C1 segment of cervical spinal cord (tissue), 14 donors: Measurements from ENCODE around the gene FLRT1.

Experiments used
- DNase-seq, 14 donors: peaks; one replicate each; lab custom pipeline; 2025; lab: John Stamatoyannopoulos, UW

Gene FLRT1

DNA sequence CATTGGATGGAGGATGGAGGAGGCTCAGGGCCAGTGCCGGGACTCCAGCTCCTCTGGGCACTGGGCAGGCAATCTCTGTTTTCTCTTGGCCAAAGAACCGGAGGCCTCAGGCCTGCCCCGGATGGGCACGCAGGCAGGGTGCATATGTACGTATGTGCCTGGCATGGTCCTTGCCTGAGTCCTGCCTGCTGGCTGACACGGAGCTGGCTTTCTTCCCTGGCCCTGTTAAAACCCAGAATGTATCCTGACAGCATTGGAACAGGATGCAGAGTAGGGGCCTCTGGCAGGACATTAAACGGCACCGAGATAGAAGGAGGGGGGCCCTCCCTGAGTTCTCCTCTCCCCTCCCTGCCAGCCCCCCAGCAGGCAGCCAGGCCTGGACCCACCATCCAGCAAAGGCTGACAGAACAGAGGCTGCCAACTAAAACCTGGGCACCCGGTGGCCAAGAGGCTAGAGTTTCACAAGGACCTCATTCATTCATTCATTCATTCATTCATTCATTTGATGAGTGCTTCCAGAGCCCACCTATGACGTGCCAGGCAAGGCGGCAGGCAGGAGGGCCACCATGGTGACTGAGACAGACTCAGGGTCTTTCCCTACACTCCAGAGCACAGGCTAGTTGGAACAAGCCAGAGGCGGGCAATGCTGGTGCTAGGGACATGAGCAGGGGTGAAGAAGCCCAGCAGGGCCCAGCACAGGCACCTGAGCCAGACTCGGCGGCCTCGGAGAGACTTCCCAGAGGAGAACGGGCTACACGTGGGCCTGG is 28.8 kb downstream of the FLRT1 start:
- peak in 1 of 14 donors; percentile 87 for DNase-seq

DNA sequence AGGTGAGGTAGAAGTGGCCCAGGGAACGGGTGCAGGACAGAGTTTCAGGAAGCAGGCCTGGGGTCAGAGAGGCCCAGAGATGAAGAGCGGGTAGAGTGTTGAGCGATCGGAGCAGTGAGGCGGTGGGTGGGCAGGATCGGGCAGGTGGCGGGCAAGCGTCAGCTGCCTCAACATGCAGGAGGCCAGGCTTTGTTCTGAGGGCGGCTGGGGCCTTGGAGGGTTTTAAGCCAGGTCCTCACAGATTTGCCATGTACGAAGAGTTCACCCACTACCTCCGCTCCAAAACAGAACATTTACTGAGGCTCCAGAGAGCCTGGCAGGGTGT is 29.4 kb downstream of the FLRT1 start:
- no peak for DNase-seq

DNA sequence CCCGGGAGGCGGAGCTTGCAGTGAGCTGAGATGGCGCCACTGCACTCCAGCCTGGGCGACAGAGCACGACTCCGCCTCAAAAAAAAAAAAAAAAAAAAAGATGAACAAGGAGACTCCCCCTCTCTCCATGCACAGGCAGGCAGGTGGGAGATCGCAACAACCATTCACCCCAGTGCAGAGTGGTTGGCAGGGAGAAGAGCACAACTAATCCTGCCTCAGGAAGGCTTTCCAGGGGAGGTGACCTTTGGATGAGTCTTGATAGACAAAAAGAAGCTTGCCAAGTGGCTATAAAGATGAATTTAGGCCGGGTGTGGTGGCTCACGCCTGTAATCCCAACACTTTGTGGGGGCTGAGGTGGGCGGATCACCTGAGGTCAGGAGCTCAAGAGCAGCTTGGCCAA is 30.0 kb downstream of the FLRT1 start:
- no peak for DNase-seq

DNA sequence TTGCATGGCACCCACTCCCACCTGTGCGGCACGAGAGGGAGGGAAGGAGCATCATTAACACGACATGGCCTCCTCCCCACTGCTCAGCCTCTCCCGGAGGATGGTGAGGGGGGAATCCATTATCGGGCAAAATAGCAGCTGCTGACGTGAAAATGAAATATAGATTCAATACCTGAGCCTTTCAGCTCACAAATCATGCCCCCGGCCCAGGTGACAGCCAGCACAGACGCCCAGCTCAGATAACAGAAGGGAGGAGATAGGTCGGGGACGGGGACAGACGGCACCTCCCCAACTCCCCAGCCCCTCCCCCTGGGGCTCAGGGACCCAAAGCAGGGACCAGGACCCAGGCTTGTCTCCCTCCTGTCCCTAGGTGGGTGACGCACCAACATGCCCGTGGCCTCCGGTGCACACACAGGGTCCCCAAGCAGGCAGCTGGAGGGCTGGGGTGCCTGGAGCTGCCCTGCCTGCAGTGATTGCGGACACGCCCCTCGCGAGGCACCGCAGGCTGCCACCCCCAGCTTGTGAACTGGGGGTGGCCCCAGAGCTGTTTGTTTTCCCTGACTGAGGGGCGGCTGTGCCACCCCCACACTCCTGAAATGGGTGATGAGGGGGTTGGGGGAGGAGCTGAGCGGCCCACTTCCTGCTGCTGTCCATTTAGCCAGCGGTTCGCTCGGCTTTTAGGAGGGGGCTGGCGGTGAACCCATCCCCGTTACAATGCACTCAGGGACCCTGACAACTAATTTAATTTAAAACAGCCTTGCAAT is 31.7 kb downstream of the FLRT1 start:
- DNase-seq, result no peak

DNA sequence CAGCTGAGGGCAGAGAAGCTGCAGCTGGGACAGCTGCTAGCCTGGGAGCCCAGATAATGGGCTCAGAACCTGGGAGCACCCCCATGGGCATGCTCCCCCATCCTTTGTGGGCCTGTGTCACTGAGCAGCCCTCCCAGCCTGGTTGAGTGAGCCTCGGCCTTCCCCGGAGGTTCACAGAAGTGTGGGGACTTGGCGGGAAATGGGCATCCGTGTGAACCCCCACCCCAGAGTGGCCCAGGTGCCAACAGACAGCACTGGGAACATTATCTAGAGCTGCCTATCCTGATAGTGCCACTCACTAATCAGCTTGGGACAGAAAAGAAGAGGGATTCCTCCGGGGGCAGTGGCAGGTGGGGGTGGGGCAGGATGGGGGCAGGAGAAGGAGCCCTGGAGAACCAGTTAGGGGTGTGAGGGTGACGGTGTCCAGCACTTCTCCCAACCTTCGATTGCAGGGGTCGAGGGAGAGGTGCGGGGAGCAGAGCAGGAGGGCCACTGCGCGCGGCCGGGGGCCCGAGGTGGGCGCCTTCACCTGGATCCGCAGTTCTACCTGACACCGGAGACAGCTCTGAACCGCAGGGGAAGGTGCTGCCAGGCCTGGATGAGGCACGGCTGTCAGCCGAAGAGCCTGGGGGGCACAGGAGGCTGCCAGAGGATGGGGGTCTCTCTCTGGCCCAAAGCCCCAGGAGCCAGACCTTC is 33.1 kb downstream of the FLRT1 start:
- DNase-seq, result no peak

DNA sequence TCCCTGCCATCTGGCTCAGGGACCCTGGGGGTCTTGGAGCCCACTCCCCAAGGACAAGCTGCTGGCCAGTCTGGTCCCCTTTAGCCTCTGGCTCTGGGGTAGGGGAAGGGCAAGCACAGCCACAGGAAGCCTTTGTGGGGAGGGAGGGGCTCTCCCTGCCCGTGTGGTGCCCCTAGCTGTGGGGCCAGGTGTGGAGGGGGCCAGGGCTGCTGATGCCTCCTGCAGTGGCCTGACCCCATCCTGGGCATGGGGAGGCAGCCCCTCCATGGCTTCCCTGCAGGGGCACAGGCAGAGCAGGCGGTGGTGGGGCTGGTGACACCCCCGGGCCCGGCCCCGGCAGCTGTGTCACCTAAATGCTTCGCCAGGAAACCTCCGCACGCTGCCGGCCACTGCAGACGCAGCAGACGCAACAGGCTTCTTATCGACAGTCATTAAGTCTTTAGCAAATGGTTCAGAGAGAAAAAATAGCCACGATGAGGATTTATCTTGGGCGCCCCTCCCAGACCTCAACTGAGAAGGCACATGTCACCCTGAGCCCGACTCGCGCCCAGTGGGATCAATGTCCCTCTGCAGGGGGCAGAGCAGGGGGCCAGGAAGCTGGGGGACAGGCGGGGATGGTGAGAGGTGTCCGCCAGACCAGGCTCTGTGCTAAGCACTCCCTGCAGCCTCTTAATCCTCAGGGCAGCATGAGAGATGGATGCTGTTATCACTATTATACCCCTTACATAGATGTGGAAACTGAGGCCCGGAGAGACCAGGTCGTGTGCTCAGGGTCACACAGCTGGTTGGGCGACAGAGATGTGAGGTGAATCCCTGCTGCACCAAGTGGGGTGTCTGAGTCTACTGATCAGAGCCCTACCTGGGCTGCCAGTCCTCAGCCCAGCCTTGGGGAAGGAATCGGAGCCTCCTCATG is 33.9 kb downstream of the FLRT1 start:
- DNase-seq, result no peak

DNA sequence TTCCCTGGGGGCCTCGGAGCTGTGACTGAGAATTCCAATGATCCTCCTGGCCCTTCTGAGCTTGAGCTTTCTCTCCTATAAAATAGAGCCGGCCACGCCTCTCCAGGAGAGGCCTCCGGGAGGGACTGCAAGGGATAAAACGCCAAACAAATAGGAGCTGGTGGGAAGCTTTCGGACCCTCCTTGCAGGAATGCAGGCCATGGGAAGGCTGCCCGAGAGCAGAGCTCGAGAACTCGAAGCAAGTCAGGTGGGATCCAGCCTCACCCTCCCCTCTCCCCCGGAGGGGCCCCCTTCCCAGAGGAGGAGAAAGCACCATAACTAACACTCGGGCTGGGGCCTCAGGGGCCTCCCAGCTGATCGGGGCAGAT is 34.6 kb downstream of the FLRT1 start:
- DNase-seq, result no peak

DNA sequence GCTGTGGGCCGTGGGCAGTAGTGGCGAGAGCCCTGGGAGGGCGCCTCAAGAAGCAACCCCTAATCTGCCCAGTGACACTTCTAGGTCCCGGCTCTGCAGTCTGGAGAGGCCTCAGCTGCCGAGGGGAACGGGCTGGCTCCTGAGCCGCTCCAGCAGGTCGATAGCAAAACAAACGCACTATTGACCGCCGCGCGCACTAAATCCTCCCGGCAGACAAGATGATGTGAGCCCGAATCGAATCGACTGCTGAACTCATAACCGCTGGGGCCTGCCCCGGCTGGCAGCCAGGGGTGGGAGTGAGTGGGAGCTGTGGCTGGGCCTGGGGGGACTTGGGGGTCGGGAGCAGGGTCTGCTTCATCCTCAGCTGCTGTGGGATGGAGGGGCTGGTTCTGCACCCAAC is 36.1 kb downstream of the FLRT1 start:
- no peak for DNase-seq

DNA sequence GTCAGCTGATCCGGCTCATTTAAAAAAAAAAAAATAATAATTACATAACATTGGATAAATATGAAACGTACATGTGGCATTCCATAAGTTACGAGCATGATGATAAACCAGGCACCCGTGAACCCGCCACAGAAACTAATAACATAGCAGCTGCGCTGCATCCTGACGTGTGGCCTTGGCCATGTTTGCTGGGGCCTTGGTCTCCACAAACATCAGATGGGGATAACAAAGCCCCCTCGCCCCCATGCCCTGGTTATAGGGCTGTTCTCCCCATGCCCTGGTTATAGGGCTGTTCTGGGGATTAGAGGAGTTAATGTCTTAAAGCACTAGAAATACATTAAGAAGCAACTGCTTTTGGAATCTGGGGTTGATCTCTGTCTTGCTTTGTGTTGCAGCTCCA is 36.7 kb downstream of the FLRT1 start:
- no peak for DNase-seq

DNA sequence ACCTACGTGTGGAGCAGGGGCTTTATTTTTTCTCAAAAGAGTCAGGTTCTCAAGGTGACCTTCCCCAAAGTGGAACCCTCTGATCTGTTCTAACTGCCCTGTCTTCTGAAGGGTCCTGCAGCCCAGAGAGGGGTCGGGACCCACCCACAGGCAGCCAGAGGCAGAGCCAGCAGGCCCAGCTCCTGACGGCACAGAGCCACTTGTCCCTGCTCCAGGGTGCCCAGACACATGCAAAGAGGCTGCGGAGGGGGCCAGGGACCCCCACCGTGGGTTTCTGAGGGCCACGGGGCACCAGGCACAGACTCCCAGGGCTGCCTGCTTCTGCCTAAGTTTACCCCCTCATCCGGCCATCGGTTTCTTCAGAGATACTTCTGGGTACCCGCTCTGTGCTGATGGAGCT is 37.1 kb downstream of the FLRT1 start:
- no peak for DNase-seq

DNA sequence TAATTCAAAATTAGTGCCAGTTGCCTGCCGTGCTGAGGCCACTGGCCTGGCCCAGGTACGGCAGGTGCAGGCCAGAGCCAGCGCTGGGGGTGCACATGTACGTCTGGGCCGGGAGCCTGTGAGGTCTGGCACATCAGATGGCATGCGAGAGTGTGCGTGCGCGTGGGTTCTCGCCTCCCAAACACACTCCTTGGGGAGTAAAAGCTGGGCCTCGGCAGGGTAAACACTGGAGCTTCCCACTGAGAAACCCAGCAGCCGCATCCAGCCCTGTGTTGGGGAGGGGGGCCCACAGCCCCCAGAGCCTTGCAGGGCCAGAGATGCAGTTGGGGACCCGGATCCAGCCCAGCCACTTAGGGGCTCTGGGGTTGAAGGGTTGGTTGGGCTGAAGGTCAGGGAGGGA is 37.8 kb downstream of the FLRT1 start:
- no peak for DNase-seq

DNA sequence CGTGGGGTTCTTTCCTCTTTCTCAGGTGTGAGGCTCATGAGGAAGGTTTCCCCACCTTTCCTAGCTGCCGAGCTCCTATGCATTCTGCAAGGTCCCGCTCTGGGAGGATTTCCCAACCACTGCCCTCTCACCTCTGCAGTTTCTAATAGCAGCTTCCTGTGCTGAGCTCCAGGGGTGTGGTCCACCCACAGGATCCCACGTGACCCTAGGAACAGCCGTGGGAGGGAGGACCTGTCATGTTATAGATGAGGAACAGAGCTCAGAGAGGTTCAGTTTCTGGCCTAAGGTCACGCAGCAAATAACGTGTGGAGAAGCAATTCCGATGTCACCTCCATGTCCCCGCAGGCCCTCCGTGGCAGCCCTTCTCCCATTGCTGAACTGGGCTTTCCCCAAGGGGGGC is 38.5 kb downstream of the FLRT1 start:
- DNase-seq, result no peak

DNA sequence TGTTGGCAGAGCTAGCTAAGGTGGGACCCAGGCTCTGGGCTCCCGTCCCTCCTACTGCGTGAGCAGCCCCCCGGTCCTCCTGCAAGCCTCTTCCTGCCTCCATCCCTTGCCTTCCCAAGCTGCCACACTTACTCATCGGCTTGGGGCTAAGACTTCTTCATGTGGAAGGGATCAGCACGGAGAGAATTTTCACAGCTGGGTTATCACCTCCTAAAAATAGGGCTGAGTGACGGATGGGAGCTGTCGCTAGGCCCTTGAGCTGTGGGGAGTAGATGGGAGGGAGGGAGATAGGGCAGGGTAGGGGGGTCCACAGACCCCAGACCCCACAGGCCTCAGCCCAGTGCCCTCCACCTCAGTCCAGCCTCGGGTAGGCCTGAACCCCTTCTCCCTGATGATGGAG is 41.0 kb downstream of the FLRT1 start:
- DNase-seq, result no peak

DNA sequence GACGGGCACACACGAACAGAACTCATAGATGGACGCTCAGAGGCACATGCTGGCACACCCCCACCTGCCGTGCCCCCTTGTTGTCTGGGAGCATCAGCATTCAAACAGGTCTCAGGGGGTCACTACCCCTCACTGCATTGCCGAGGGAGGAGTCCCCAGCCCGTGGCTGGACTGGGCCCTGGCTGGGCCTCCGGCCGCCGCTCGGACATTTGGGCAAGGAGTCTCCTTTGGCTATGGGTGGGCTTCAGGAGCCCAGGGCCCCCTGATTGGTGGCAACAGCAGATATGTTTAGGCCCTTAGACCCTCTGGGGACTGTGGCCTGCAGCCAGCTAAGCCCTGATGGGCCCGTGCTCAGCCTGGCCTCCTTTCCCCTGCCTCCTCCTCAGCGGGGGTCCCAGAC is 41.9 kb downstream of the FLRT1 start:
- DNase-seq, result no peak

DNA sequence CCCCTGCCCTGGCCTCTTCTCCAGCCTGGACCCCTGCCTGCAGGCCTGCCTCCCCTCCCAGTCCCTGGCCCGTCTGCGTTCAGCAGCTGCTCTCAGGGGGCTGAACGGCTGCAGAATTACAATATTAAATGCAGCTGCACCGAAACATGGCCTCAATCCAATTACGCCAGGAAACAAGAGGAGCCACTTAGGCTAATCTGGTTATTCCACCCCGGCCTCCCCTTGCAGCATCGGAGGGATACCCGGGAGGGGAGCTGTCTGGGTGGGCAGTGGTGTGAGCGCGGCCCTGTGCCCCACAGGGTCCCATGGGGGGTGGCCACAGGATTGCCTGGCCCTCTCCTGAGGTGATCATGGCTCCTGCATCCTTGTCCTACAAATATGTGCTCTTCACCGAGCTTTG is 42.6 kb downstream of the FLRT1 start:
- DNase-seq, result no peak

DNA sequence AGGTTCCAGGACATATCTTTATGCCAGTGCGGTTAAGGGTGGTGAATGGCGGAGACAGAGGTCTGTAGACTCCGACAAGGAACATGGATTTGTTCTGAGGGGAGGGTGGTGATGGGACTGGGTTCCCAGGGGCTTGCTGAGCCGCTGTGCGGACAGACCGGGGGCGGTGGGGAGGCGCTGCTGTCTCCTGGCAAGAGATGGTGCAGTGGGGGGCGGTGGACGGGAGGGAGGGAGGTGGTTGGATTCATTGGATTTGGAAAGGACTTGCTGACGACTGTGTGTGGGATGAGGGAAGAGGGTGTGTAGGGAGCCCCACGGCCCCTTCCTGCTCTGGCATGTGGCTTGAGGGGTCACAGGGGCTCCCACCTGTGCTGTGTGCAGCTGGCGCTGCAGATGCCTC is 43.2 kb downstream of the FLRT1 start:
- DNase-seq, result no peak

DNA sequence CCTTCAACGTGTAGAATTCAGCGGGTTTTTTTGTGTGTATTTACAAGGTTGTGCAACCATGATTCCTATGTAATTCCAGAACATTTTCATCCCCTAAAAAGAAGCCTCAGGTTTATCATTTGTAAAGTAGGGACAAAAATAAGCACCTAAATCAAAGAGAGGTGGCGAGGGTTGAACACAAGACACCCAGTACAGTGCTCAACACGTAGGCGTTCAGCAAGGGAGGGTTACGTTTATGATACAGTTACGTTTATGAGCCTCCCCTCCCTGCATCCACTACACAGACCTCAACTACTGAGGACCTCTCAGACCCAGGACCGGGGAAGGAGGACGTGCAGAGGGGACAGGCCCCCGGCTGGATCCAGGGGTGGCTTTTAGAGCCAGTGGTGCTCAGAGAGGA is 44.7 kb downstream of the FLRT1 start:
- DNase-seq, result no peak

DNA sequence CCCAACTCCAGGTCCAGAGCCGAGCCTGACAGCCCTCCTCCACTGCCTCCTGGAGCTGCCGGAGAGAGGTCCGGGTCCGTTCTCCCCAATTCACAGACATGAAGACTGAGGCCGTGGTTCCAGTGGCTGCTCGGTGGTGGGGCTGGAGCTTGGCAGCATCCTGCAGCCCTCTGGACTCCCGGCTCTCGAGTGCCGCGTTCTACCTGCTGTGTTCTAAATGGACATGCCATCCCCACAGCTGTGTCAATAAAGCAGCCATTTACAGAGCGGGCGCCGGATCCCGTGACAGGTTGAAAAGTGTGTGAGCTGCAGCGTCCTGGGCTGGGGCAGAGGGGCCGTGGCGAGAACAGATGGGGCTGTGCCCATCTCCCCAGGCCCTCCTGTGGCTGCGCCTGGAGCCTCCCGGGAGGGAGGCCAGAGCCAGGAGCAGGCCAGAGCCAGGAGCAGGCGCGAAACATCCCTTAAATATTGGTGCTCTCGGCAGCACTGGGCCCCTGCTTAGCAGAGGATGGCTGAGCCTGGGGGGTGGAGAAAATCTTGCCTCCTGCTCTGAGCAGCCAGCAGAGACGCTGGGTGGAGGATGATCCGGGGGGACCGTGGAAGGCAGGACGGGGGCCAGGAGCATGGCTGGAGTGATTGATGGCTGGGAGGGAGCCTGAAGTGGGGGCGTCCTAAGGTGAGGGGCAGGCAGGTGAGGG is 46.2 kb downstream of the FLRT1 start:
- DNase-seq, result no peak

DNA sequence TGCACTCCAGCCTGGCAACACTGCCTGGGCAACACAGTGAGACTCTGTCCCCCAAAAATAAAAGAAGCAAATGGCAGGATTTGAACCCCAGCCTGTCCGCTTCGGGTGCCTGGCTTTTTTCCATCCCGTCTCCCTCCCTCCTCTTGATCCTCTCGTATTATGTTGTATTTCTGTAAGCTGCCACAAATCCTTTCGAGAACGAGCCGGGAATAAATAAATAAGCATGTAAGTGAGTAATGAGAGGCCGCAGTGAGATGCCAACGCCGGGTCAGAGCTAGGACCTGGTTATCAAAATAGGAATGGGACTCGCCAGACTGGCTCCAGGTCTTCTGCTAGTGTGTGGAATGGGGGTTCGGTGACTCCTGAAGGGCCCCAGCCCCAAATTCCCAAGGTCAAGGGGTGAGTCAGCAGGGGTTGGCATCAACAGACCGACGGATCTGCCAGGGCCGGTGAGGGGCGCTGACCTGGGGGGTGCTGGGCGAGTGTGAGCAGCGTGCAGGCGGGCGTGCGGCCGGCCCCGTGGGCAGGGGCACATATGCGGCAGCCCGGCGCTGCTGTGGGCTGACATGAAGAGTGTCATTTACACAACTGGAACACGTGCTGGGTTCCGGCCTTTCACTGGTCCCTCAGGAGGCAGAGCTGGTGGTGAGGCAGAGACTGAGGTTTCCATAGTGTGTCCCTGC is 47.8 kb downstream of the FLRT1 start:
- no peak for DNase-seq

DNA sequence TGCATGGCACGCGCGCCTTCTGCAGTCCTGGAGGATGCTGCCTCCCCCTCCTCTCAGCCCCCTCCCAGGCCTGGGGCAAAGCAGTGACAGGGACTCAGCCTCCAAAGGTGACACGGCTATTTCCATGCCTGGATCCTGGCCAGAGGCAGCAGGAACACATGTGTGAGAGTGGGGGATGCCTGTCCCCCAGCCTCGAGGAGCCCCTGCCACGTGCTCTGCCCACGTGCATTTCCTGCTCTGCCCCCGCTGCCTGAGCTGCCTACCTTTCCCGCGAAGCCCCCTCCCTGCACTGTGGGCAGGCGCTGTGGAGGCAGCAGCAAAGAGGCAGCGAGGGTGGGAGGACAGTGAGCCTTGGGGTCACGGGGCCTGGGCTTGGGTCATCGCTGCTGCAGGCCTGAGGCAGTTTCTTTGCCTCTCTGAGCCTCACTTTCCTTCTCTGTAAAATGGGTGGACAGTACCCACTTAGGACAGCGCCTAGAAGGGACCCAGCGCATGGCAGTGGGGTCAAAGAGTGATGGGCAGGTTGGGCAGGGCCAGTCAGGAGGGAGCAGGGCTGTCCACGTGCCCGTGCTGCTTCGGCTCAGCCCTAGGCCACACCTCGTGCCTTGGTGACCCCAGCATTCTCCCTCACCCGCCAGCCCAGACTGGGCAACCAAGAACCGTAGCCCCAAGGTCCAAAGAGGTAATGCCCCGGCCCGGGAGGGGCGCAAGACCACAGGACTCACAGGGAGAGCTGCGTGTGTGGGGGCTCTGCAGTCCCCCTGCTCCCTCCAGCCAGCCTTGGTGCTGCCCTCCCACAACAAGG is 48.6 kb downstream of the FLRT1 start:
- DNase-seq, result no peak
